Ishikawa (cell line): ENCODE measurements around the gene YEATS2.

ENCODE experiments used
- EGR1 ChIP-seq: IDR thresholded peaks from 2 replicates; pipeline ENCODE4 v1.6.1; 2012
- EP300 ChIP-seq: IDR thresholded peaks from 2 replicates; pipeline ENCODE4 v1.6.1; 2012; ENCODE audit warnings: borderline replicate concordance
- TAF1 ChIP-seq: IDR thresholded peaks from 2 replicates; pipeline ENCODE4 v1.6.1; 2012; ENCODE audit warnings: low read depth, mild to moderate bottlenecking
- TCF12 ChIP-seq: IDR thresholded peaks from 2 replicates; pipeline ENCODE4 v1.6.1; 2012; ENCODE audit warnings: low read depth
- ZBTB7A ChIP-seq: IDR thresholded peaks from 2 replicates; pipeline ENCODE4 v1.6.1; 2012; ENCODE audit warnings: low read depth
- TF ChIP-seq, protein P1 (sequence below): IDR thresholded peaks from 2 replicates; pipeline ENCODE4 v1.6.1; 2012; ENCODE audit warnings: low read depth, mild to moderate bottlenecking
- TF ChIP-seq, protein P2 (sequence below): IDR thresholded peaks from 2 replicates; pipeline ENCODE4 v1.6.1; 2012
- TF ChIP-seq, protein P3 (sequence below): IDR thresholded peaks from 2 replicates; pipeline ENCODE4 v1.6.1; 2012

DNA sequence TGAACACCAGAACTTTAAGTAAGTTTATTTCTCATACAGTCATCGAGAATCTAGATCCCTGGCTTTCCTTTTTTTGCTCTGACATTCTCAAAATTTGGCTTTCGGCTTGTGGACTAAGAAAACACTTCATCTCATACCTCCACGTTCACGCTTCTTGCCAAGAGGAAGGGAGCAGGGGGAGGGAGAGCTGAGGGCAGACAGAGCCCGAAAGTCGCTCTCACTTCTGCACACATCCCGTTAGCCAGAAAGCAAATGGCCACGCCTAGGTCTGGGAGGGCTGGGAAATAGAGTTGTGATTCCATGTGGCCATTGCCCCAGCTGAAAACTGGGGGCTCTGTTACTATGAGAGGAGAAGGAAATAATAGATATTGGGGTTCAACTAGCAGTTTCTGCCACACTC lies 70.5 kb downstream of the YEATS2 start:
- TF ChIP-seq EGR1 (no peak), TAF1 (no peak), EP300 (no peak), ZBTB7A (no peak), TCF12 (no peak)
- TF ChIP-seq, protein P1, sequence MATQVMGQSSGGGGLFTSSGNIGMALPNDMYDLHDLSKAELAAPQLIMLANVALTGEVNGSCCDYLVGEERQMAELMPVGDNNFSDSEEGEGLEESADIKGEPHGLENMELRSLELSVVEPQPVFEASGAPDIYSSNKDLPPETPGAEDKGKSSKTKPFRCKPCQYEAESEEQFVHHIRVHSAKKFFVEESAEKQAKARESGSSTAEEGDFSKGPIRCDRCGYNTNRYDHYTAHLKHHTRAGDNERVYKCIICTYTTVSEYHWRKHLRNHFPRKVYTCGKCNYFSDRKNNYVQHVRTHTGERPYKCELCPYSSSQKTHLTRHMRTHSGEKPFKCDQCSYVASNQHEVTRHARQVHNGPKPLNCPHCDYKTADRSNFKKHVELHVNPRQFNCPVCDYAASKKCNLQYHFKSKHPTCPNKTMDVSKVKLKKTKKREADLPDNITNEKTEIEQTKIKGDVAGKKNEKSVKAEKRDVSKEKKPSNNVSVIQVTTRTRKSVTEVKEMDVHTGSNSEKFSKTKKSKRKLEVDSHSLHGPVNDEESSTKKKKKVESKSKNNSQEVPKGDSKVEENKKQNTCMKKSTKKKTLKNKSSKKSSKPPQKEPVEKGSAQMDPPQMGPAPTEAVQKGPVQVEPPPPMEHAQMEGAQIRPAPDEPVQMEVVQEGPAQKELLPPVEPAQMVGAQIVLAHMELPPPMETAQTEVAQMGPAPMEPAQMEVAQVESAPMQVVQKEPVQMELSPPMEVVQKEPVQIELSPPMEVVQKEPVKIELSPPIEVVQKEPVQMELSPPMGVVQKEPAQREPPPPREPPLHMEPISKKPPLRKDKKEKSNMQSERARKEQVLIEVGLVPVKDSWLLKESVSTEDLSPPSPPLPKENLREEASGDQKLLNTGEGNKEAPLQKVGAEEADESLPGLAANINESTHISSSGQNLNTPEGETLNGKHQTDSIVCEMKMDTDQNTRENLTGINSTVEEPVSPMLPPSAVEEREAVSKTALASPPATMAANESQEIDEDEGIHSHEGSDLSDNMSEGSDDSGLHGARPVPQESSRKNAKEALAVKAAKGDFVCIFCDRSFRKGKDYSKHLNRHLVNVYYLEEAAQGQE: no peak
- TF ChIP-seq, protein P2, sequence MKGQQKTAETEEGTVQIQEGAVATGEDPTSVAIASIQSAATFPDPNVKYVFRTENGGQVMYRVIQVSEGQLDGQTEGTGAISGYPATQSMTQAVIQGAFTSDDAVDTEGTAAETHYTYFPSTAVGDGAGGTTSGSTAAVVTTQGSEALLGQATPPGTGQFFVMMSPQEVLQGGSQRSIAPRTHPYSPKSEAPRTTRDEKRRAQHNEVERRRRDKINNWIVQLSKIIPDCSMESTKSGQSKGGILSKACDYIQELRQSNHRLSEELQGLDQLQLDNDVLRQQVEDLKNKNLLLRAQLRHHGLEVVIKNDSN: no peak
- TF ChIP-seq, protein P3, sequence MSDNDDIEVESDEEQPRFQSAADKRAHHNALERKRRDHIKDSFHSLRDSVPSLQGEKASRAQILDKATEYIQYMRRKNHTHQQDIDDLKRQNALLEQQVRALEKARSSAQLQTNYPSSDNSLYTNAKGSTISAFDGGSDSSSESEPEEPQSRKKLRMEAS: no peak
